ENCODE results near the gene SLC35G3.
A peak's percentile ranks its signal among the peaks of the same experiment; 100 is the strongest.
"Not testable (repeated sequence)": the region's sequence is repeated elsewhere in the genome, so short reads cannot be mapped to it uniquely, and the experiment has no call there.

SLC35G3 gene

DNA sequence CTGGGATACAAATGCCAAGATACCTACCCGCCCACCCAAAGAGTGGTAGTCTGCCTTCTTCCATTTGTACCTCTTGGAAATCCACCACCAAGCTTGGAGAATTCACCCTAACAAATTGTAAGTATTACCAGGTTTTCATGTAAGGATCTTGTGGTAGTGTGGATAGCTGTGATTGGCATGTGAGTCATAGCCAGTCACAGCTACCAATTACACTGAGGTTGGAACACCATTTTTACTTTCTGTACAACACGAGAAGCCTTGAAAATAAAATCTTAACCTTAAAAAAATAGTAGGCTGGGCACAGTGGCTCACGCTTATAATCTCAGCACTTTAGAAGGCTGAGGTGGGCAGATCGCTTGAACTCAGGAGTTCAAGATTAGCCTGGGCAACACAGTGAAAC lies 18.5 kb upstream of the SLC35G3 start:
- intact Hi-C loops (cut with DNase I), result no loop called here
- DNase-seq, result no peak

DNA sequence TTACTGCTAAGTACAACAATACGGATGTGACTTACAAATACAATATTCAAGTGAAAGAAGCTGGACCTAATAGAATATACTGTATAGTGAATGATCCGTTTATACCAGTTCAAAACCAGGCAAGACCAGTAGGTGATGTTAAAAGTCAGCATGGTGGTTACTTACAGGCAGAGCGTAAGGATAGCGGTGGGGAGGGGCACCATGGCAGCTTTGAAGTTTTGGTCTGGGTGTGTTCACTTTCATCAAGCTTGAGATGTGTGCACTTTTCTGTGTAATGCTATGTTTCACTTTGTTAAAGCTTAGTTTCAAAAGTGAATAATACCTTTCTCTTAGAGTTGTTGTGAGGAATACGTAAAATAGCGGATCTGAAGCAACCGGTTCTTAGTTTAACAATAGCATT lies 16.5 kb upstream of the SLC35G3 start:
- no peak for DNase-seq
- intact Hi-C loops (cut with DNase I), result no loop called here

DNA sequence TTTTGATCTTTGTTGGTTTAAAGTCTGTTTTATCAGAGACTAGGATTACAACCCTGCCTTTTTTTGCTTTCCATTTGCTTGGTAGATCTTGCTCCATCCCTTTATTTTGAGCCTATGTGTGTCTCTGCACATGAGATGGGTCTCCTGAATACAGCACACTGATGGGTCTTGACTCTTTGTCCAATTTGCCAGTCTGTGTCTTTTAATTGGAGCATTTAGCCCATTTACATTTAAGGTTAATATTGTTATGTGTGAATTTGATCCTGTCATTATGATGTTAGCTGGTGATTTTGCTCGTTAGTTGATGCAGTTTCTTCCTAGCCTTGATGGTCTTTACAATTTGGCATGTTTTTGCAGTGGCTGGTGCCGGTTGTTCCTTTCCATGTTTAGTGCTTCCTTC lies 8.4 kb upstream of the SLC35G3 start:
- intact Hi-C loops (cut with DNase I); DNase-seq: not testable (repeated sequence)

DNA sequence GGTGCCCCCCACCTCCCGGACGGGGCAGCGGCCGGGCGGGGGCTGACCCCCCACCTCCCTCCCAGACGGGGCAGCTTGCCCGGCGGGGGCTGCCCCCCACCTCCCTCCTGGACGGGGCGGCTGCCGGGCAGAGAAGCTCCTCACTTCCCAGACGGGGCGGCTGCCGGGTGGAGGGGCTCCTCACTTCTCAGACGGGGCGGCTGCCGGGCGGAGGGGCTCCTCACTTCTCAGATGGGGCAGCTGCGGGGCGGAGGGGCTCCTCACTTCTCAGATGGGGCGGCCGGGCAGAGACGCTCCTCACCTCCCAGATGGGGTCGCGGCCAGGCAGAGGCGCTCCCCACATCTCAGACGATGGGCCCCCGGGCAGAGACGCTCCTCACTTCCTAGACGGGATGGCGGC lies 869 bp upstream of the SLC35G3 start:
- DNase-seq; intact Hi-C loops (cut with DNase I): not testable (repeated sequence)

DNA sequence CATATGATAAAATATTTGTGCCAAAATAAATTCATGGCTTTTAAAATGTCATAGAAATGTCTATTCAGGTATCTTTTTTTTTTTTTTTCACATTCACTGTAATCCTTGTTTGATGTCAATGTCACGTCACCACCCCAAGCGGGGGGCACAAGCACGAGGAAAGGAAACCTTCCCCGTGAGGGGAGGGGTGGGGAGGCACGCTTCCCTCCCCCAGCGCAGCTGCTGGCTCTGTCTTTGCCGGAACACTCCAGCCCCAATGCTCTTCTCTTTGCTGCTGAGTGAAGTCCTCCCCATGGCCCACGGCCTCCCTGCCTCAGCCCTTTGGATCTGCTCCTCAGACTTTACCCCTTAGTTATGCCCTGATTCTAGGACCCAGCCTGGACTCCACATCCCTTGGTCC lies 1.5 kb downstream of the SLC35G3 start:
- intact Hi-C loops (cut with DNase I), result no loop called here
- no peak for DNase-seq

DNA sequence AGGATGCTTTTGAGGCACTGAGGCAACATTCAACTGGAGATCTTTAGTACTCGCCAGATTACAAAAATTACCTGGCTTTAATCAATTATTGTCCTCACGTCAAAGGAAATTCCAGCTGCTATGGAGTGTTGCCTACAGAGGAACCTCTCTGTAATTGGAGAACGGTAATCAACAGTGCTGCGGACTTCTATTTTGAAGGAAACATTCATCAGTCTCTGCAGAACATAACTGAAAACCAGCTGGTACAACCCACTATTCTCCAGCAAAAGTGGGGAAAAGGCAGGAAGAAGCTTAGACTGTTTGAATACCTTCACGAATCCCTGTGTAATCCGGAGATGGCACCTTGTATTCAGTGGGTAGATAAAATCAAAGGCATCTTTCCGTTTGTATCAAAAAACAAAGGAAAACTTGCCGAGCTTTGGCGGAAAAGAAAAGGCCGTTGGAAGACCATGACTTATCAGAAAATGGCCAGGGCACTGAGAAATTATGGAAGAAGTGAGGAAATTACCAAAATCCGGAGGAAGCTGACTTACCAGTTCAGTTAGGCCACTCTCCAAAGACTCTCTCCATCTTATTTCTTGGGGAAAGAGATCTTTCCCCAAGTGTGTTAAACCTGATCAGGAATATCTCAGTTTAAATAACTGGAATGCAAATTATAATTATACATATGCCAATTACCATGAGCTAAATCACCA lies 3.0 kb downstream of the SLC35G3 start:
- no peak for DNase-seq
- intact Hi-C loops (cut with DNase I), result no loop called here

DNA sequence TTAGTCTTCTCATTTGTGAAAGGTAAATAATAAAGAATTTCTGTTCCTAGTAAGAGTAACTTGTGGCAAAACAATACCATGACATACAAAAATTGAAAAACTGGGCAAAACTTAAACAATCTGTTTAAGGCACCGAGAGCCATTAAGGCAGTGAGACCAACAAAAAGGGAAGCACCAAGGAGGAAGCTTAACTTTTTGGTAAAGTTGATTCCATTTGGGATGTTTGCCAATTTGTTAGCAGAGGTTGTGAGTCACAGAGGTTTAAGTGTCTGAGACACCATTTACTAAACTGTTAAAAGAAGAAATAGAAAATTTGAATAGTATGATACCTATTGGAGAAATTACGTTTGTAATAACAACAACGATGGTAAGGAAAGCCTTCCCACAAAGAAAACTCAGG lies 4.9 kb downstream of the SLC35G3 start:
- intact Hi-C loops (cut with DNase I), result no loop called here
- DNase-seq, result no peak

DNA sequence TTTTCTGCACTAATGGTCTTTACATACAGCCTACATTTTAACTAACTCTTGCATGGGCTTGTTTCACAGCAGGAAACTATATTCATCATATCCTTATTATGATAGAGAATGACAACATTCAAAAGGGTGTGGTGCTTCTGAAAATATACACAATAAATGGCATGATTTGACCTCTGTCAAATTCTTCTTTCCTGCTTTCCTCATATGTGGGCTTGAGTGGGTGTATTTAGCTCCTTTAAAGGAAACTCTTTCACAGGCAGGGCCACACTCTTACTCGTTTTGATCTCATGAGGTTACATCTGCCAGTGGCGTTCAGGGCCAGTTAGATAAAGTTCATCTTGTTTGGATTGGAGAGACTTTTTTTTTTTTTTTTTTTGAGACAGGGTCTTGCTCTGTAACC lies 6.1 kb downstream of the SLC35G3 start:
- no peak for DNase-seq
- intact Hi-C loops (cut with DNase I), result no loop called here

DNA sequence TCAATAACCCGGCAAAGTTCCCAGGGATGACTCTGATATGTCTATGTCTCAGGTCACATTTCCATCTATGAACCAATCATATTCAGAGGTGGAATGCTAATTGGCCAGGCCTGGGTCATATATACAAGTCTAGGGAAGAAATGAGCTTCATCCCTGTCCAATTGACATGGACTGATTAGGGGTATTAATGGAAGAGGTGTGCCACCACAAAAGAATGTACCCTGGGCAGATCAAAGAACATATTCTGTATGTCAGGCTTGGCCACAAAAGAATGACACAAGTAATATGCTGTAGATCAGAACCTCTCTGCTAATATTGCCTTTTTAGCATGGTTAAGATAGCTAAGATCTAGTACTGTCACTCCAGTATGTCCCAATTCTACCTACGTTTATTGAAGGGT lies 6.7 kb downstream of the SLC35G3 start:
- DNase-seq, result no peak
- intact Hi-C loops (cut with DNase I), result no loop called here

DNA sequence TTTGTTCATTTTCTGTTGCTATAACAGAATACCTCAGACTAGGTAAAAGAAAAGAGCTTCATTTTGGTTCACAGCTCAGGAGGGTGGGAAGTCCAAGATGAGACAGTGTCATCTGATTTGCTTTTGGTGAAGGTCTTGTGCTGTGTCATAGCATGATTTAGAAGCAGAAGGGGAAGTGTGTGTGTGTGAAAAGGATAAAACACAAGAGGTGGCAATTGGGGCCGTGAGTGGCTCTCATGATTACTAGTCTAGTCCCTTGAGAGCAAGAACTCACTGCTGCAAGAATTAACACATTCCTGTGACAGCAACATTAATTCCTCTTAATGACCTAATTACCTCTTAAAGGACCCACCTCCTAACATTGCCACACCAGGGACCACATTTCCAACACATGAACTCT lies 8.3 kb downstream of the SLC35G3 start:
- no peak for DNase-seq
- intact Hi-C loops (cut with DNase I), result no loop called here

DNA sequence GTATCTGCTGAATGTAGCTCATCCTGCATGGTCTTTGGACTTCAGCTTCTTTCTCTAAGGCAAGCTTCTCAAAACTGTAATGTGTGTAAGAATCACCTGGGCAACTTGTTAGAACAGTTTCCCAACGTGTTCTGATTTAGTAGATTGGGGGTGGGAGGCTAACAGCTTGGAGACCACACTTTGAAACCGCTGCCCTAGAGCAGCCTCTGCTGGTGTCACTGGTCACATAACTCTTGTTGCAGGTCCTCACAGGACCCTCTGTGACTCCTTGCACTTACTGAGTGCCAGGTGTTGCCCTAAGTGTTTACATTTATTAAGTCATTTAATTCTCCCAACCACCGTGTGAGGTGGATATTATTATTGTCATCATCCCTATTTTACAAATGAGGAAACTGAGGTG lies 9.9 kb downstream of the SLC35G3 start:
- intact Hi-C loops (cut with DNase I), result no loop called here

DNA sequence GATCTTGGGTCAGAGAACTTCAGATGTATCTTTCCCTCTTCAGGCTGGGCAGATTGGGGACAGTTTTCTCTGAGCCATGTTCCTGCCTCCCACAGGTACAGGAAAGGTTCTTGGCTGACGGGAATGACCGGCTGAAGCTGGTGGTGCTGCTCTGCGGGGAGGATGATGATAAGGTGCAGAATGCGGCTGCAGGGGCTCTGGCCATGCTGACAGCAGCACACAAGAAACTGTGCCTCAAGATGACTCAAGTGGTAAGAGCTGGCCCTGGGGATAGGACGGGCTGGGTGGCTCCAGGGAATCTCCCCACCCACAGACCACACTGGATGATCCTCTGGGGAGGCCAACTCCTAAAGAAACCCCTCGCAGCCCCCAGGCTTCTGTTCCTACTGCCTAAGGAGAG lies 10.9 kb downstream of the SLC35G3 start:
- intact Hi-C loops (cut with DNase I), result no loop called here
- no peak for DNase-seq

More for the DNA sequence above, 9.9 kb downstream of the SLC35G3 start:
- DNase-seq, result no peak

DNA sequence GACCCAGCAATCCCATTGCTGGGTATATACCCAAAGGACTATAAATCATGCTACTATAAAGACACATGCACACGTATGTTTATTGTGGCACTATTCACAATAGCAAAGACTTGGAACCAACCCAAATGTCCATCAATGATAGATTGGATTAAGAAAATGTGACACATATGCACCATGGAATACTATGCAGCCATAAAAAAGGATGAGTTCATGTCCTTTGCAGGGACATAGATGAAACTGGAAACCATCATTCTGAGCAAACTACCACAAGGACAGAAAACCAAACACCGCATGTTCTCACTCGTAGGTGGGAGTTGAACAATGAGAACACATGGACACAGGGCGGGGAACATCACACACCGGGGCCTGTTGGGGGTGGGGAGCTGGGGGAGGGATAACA lies 14.8 kb downstream of the SLC35G3 start:
- DNase-seq; intact Hi-C loops (cut with DNase I): not testable (repeated sequence)

DNA sequence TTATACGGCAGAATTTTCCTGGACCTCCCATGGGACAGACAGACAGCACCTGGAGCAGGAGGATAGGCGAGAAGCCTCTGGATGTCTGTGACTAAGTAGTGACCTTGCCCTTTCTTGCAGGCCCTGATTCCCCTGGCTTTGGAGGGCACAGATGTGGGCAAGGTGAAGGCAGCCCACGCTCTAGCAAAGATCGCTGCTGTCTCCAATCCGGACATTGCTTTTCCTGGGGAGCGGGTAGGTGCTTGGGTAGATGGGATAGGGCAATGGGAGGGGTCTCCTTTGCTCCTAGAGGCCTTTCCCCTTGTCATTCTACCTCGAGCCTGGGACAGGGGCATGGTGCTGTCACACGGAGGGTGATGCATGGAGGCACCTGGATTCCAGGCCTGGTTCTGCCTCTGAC lies 17.3 kb downstream of the SLC35G3 start:
- intact Hi-C loops (cut with DNase I), result no loop called here
- peak in 1 of 10 donors; percentile 42 for DNase-seq

DNA sequence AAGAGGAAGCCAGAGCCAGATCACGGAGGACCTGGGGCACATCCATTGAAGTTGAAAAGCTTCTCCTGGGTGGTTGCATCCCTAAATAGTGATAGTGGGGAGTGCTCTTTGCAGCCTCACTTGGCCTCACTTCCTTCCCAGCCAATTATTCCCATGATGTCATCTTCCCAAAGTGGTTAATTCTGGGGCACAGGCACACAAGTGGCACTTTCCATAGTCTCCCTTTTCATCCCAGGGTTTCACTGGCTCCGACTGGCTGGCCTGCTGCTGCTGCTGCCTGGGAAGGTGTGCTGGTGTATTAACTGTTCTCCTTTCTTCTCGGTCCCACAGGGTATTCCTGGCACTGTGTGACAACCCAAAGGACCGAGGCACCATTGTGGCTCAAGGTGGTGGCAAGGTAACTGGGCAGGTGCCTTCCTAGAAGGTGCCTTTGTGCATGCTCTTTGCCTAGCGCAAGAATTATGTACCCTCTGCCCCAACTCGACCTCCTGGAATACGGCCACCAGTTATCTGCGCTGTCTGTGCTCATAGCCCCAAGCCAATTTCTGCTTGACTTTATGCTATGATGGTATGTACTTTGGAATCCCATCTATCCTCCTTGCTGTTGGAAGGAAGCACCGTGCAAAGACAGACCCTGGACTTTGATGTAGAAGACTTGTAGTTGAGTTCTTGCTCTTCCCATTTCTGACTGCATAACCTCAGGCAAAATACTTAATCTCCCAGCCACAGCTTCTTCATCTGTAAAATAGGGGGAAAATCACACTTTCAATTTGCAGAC lies 18.4 kb downstream of the SLC35G3 start:
- intact Hi-C loops (cut with DNase I), result no loop called here
- DNase-seq, result no peak

DNA sequence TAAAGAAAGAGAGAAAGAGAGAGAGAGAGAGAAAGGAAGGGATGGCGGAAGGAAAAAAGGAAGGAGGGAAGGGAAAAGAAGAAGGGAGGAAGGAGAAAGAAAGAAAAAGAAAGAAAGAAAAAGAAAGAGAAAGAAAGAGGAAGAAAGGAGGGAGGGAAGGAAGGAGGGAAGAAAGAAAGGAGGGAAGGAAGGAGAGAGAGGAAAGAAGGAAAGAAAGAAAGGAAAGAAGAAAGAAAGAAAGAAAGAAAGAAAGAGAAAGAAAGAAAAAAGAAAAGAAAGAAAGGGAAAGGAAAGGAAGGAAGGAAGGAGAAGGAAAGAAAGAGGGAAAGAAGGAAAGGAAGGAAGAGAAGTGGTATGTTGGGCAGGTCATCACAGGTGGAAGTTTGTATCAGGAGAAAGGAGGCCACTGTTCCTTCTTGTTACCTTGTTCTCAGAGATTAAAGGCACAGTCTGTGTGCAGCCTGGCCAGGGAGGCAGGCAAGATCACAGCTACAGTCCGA lies 19.3 kb downstream of the SLC35G3 start:
- DNase-seq, result no peak
- intact Hi-C loops (cut with DNase I), result loop anchor here (5.0 kb wide), 1 partner anchor 362 kb away; the partner anchor contains the start of gene SLFN12L

DNA sequence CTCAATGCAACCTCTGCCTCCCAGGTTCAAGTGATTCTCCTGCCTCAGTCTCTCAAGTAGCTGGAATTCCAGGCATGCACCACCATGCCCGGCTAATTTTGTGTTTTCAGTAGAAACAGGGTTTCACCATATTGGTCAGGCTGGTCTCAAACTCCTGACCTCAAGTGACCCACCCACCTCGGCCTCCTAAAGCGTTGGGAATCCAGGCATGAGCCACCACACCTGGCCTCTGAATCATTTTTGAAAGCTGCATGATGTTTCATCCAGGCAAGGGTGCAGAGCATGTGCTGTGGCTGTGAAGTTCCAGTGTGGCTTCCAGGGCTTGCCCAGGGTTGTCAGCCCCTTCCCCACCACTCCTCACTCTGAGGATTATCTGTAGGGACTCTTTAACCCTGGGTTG lies 21.9 kb downstream of the SLC35G3 start:
- DNase-seq, result not testable (repeated sequence)
- intact Hi-C loops (cut with DNase I), result loop anchor here (5.0 kb wide), 1 partner anchor 365 kb away; the partner anchor contains the start of gene SLFN12L

DNA sequence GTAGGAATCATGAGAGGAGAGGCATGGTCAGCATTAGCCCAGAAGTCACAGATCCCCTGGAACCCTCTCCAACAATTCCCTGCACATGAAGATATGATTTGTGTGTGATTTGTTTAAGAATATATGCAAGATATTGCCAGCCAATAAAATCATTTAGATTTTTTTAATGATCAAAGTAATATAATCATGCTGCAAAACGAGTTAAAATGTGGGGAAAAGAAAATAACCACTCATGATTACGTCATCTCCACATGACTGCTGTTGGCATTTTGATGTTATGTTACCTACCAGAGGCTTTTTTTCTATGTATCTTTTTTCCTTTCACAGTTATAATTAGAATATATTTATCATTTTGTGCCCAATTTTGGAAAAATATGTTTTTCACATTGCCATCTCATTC lies 22.4 kb downstream of the SLC35G3 start:
- intact Hi-C loops (cut with DNase I), result loop anchor here (5.0 kb wide), 1 partner anchor 365 kb away; the partner anchor contains the start of gene SLFN12L
- DNase-seq, result no peak

DNA sequence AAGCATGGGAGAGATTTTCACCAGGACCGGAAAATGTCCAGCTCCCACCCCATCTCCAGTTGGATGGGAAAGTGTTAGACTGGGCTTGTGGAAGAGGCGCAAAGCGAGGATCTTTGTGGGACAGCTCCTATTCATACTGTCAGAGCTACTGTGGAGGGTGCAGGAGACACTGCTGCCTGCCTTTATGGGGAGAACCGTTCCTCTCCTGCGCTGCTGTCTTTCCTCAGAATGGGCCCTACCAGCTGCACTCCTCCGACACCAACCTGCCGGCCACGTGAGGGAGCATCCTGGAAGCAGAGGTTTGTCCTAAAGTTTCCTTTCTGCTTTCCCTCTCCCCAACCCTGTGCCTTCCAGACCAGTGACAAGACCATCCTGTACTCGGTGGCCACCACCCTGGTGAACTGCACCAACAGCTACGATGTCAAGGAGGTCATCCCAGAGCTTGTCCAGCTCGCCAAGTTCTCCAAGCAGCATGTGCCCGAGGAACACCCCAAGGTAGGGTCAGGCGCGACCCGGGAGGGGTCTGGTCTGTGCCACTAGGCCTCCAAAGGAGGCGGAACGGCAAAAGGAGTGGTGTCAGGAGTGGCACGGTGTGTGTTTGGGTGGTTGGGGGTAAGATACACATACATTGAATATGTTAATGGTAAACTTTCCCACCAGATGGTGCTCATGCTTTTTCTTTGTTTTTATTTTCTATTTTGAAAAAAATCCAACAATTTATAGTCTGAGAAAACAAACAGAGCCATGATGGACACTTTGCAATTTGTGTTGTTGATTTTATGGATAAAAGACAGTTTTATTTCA lies 23.0 kb downstream of the SLC35G3 start:
- DNase-seq, result peak in 1 of 10 donors; percentile 73
- intact Hi-C loops (cut with DNase I), result loop anchor here (5.0 kb wide), 1 partner anchor 366 kb away; the partner anchor contains the start of gene SLFN12L

DNA sequence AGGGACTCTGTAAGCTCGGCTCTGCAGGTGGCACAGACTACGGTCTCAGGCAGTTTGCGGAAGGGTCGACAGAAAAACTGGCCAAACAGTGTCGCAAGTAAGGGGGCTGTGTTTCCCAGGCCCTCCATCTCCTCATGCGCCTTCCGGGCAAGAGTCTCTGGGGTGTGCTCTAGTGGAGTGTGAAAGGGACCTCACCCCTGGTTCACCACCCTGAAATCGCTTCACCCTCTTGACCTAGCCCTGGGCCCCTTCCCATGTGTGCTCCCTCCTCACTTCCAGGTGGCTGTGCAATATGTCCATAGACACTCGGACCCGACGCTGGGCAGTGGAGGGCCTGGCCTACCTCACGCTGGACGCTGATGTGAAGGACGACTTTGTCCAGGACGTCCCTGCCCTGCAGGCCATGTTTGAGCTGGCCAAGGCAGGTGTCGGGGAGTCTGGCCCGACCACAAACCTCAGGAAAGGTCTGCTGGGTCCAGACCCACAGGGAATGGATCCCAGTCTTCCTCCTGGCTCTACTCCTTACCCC lies 24.3 kb downstream of the SLC35G3 start:
- intact Hi-C loops (cut with DNase I), result loop anchor here (5.0 kb wide), 1 partner anchor 367 kb away; the partner anchor contains the start of gene SLFN12L
- DNase-seq, result no peak

All from posterior cingulate gyrus (tissue), 11 donors.